Measurements from ENCODE around the gene EXOC7.

The EXOC7 gene

DNA sequence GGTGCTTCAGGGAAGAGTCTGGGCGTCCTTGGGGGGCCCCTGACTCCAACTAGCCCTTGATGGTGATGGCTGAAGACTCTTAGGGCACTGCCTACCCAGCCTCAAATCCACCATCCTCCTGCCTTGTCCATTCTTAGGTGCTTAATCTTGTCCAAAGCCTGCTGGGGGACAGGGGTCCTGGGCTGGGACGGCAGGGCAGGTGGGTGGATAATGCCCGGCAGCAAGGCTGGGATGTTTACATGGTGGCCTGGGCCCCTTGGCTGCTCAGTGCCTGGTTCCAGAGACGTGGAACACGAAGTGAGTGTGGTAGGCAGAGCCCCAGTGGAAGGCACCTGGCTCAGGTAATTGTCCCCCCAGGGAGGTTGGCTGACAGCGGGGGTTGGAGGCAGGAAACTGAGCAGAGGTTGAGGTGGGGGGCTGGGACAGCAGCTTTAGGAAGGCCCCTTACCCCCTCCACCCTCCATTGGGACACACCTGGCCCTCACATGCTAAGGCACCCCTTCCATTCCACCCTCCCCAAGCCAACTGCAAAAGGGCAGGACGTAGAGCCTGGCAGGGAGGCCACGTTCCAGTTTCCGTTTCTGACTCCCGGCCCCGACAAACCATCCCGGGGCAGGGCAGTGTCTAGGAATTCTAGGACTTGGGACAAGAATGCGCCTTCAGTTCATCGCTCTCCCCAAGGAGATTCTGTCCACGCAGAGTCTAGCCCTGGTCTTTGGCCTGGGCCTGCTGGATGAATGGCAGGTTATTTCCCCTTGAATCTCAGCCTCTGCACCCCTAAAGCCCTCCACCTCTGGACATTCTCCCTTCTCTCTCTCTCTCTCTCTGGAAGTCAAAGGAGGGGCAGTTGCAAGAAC, 35.5 kb upstream of the EXOC7 start:
- DNase-seq (no peak), ATAC-seq (no peak)

DNA sequence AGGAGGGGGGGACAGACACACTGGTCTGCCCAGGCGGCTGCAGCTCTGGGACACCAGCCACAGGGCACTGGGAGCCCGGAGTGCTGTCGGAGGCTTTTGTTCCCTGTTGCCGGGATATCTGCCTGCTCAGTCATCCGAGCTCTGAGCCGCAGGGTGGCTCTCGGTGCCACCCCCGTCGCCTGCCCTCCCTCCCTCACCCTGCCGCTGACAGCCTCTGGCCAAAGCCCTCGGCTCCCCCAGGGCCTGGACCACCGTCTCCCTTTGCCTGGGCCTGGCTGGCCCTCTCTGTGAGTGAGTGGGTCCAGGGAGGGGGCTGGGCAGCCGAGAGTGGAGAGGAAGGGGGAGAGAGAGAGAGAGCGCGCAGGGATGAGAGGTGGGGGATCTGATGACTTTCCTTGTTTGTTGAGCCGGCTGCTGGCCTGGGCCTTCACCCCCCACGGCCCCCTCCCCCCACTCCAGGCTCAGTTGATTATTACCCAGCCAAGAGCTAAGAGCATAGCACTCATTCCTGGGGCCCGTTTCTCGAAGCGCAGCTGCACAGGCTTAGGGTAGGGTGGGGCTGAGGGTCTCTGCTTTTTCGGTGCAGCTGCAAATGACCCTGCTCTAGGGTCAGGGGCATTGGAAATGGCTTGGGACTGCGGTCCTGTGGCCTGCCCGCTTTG, 34.8 kb upstream of the EXOC7 start:
- DNase-seq (no peak), ATAC-seq (no peak)

DNA sequence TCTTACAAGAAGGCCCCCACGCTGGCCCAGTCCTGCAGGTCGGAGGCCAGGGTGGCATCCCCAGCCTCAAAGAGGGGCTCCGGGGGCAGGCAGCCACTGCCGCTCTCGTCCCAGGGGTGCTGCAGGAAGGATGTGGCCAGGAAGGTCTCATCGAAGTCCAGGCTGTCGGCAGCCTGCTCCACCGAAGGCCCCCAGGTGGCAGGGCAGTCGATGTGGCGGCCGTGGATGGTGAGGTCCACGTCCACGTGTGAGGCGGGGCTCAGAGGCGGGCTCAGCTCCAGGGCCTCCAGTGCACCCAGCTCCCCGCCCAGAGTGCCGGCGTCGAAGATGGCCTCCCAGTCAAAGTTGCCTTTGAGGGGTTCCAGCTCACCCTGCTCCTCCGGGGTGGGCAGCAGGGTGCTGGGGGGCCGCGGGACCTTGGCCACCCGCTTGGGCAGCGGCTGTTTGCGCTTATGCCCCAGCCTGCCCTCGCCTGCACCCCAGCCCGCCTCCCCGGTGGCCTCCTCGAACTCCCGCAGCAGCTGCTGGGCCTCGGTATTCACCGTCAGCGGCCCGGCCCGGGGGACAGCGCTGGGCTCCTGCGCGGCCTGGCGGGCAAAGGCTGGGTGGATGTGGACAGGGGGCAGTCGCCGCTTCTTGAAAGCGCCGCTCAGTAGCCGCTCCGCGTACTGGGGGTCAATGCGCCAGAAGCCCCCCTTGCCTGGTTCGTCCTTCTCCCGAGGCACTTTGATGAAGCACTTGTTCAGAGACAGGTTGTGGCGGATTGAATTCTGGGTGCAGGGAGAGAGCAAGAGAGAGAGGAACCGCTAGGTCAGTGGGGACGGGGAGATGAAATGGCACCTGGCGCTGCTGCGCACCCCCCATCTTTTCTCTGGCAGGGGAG, 34.0 kb upstream of the EXOC7 start:
- ATAC-seq (no peak), DNase-seq (no peak)

DNA sequence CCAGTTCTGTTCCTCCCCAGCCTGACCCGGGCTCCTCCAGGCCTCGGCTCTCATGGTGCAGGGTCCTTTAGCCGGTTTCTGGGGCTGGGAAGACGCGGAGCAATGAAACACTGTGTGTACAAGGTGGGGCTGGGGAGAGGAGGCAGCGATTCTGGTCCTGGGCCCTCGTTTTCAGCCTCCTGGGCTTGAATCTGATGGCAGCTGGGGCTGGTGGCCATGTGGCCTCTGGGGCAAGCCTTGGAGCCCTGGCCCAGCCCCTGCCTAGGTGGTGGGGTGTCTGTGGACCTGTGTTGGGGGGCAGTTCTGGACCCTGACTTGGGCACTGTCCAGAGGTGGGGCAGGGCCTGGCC, 33.4 kb upstream of the EXOC7 start:
- no peak for DNase-seq
- no peak for ATAC-seq

DNA sequence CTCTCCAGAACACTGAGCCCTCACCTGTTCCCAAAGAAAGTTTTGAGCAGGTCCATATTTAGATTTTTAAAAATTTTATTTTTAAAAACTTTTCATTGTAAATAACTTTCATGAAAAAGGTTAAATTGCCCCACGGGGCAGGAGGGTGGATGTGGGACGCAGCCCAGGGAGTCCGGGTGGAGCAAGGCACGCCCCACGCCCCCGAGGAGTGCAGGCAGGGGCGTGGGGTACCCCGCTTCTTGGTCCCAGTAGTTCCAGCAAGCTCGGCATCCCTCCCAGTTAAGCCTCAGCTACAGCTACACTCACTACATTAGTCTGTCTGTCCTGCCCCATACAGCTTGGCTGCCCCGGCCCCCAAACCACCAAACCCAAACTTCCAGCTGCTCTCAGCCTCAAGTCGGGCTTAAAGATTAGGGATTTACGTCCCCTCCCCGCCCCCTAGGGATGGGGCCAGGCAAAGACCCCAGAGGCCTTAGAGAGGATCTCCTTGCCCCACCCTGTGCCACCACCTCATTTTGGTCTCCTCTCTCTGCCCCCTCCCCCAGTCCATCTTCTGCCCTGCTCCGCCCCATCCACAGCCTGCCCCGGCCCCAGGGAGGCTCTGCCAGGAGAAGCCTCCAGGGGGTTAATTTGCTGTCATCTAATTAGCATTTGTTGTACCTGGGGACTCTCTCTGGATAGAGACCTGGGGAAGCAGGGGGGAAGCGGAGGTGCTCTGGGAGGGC, 32.9 kb upstream of the EXOC7 start:
- no peak for ATAC-seq
- DNase-seq, result no peak

DNA sequence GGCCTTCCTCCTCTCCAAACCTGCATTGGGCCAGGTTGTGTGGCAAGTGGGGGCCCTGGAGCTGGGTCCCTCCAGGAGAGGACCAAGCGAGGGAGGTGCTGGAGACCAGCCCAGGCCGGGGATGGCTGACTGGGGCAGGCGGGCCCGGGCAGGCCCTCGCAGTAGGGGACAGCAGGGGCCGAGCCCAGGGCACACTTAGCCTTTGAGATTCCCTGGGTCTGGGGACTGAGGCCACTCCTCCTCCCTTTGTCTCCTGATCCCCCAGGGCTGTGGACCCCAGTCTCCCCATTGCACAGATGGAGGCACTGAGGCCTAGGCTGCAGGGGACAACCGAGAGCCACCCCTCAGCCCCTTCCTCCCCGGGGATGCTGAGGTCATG, 32.2 kb upstream of the EXOC7 start:
- ATAC-seq, result no peak
- DNase-seq, result no peak

DNA sequence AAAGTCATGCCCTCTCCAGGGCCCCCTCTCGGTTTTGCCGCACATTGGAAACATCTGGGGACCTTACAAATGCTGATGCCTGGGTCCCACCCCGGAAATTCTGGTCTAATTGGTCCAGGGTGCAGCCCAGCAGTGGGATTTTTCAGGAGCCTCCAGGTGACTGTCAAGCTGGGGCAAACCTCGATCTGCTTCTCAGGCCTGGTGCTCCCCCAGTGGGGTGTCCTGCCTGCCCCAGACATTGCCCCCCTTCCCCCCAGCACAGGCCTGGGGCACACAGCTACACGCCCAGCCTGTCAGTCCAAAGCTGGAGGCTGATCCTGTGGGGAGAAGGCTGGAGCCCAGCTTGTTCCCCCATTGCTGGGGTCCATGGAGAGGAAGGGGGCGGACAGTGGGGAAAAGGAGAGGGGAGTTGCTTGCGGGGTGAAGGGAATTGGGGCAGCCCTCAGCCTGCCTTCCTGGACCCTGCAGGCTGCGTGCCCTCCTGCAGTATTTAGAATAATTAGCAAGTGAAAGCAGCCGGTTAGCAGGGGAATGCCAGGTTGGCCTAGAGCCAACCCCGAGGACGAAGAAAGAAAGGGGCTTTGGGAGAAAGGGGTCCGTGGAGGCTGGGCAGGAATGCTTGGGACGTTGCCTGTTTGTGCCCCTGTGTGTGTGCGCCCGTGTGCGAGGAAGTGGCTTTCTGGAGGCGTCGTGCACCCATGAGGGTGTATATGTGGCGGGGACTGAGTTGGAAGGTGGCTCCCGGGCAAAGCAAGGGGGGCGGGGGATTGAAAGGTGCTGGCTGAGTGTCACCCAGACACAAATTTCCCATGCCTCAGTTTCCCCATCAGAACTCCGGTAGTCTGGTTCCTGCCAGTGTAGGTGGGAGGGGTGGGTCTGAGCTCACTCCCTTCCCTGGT, 31.6 kb upstream of the EXOC7 start:
- ATAC-seq, result no peak
- no peak for DNase-seq

DNA sequence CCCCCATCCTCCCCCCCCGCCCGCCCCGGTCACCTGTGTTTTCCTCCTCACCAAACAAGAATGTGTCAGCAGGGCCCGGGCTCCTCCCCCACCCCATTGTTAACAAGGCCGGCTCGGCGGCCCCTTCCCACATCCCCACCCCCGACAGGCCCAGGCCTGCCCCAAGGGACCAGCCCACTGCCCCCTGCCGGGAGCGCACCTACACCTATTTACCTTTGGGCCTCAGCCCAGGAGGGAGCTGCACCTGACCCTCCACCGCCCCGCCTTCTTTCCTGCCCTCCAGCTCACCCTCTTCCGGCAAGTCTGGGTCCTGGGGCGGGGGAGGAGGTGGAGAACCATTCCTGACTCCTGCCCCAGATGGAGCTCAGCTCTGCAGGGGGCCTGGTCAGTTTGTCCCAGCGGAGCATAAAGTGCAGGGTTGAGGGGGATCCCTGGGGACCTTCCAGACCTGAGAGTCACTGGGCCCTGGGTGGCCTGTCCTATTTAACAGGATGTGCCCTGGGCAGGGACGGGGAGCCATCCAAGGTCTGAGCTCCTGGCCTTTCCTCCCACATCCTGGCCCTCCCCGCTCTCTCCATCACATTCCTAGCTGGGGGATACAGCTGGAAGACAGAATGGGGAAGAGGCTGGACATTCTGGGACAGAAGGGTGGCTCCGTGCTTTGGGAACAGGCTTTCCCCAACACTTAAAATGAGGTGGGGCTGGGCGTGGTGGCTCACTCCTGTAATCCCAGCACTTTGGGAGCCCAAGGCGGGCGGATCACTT, 29.2 kb upstream of the EXOC7 start:
- DNase-seq (no peak), ATAC-seq (no peak)

DNA sequence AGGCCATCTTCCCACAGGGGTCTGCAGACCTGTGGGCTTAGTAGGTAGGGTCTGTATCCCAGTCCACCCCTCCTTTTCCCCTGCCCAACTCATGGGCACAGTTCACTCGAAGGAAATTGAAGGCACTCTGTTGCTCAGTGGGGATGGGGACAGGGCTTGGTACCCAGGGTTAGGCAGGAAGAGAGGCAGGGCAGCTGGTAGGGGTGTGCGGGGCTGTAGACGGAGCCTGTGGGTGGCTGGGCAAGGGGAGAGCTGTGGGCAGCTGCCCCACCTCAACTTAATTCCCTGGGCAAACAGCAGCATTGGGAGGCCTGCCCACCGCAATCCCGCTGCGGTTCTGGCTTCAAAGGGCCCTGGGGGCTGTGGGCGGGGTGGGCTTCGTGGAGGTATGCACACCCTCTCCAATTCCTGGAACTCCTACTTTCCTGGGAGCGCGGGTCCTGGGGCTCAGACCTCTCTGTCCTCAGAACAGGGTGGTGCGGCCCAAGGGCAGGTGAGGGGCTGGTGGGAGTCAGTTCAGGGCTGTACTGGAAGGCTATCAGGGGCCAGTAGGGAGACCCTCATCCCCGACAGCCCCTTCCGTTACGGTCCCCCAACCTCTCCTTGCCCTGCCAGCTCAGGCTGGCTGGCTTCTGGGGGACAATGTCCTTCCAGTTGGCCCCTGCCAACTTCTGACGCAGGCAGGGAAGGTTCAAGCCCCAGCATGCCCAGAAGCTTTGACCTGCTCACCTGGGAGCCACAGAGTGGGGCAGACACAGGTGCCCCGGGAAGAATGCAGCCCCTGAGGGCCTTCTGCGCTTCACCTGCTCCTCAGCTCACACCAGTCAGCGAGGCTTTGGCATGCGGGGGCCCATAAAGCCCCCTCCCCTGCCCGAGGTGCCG, 28.3 kb upstream of the EXOC7 start:
- ATAC-seq (no peak), DNase-seq (no peak)

DNA sequence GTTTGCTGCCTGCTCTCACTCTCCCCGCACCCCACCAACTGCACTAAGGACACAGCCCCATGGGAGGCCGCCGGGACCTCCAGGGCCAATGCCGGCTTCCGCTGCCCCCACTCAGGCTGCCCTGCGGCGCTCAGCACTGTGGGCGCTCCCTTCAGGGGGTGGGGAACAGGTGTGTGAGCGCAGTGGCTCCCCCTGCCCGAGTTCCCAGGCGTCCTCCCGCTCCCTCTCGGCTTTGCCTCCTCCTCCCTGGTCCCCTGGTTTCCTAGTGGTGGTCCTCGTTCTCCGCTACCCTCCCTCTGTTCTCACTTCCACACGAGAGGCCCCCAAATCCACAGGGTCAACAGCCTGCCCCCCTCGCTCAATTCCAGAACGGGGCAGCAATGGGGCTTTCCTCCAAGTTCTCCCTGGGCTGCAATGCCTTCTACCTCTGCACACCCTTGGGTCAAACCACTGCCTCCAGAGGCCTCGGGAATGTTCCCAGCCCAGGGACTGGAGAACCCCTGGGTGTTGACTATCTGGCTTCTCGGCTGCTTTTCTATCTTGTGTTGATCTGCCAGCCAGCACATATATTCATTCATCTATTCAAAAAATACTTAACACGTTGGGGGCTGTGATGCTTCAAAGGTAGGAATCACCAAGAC, 27.6 kb upstream of the EXOC7 start:
- DNase-seq (no peak), ATAC-seq (no peak)

DNA sequence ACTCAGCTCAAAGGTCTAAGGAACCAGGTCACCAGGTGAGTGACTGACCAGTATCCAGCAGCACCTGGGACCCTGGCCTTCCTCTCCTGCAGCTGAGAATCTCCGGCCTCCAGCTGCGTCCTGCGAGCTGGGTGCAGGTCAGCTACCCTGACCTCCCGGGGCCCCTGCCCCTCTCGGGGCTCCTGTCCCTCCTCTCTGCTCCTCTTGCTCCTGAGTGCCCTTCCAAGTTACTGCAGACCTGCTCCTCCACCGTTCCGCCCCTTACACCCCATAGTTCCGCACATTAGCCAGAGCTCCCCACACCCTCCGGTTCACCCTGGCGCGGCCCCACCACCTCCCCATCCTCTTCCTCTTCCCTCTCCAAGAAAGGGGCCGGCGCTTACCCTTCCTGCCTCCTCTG, 26.9 kb upstream of the EXOC7 start:
- ATAC-seq (no peak), DNase-seq (no peak)

DNA sequence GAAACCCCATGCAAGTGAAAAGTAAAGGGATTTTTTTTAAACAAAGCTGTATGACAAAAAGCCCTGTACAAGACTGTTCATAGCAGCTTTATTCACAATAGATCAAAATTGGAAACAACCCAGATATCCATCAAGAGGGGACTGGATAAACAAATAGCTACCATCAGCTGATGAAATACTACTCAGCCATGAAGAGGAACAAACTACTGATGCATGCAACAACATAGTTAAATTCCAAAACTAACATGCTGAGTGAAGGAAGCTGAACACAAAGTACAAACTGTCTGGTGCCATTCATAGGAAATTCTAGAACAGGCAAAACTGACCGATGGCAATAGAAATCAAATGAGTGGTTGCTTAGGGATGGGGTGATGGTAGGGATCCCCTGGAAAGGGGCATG, 22.3 kb upstream of the EXOC7 start:
- no peak for ATAC-seq
- DNase-seq, result no peak

DNA sequence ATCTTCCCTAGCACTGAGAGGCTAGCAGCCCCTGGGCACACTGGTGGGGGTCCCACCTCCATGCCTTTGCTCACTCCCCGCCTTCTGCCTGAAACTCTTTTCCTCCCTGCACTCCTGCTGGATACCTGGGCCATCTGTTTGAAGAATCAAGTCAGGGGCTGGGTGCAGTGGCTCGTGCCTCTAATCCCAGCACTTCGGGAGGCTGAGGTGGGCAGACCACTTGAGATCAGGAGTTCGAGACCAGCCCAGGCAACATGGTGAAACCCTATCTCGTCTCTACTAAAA, 21.7 kb upstream of the EXOC7 start:
- ATAC-seq (no peak), DNase-seq (no peak)

DNA sequence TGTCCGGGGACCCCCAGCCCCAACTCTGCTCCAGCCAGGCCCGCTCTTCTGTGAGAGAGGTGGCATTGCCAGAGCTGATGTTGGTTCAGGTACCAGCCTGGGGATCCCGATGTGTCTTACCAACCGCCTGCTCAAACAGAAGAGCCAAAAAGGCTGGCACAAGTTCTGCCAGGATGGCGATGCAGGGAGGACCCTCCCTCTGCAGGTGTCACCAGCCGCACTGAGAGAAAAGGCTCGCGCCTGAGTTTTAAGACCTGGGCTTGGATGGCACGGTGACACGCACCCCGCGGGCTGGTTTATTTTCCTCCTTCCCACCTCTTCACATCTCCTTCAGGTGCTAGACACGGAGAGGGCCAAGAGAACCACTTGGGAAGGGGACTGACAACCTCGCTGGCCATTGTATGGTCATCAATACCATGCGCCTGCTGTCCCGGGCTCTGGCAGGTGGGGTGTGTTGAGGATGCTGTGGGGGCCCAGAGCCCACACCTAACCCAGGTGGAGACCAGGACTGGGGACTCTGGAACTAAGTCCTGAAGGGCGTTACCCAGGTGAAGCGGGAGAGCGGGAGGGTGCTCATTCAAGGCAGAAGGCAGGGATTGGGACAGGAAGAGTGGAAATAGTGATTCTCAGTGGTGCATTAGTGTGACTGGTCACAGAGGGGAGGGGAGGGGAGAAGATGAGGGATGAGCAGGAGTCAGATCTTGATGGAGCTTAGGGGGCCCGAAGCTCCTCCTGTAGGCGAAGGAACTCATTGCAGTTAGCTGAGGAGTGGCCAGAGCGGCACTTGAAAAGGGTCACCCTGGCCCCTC, 21.2 kb upstream of the EXOC7 start:
- DNase-seq (no peak), ATAC-seq (no peak)

DNA sequence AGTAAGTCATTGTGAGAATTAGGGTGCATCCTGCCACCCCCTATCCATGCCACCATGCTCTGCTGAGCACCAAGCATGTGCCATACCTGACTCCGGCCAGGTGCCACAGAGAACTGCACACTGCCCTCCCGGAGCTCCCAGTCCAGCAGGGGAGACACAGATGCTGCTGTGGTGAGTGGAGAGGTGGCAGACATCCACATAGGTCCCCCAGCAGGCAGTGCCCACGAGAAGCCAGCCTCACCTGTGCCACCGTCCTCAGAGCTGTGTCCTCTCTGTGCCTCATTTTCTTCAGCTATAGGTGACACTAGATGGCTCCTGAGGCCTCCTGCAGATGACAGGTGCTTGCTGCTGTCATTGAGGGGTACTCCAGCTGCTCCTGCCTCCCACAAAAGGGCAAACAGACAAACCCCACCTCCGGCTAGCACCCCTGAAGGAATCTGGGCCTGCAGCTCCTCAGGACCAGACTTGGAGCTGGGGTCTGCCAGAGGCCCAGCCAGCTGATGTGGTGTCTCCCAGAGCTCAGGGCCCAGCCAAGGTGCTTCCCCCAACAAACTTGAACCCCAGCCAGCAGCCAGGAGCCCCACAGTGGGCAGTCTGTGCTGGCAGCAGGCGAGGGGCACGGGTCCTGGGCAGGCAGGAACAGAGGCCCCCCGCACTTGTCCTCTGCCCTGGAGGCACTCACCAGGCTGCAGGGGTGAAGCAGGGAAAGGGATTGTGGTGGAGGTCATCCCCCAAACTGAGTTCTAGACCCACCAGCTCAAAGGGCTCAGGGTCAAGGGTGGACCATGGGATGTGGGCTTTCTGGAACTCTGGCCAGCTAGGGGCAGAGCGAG, 20.4 kb upstream of the EXOC7 start:
- ATAC-seq (no peak), DNase-seq (no peak)

DNA sequence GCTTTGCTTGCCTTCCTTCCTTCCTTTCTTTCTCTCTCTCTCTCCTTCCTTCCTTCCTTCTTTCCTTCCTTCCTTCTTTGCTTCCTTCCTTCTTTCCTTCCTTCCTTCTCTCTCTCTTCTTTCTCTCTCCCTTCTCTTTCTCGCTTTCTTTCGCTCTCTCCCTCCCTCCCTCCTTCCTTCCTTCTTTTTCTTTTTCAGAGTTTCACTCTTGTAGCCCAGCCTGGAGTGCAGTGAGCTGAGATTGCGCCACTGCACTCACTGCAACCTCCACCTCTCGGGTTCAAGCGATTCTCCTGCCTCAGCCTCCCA, 19.6 kb upstream of the EXOC7 start:
- DNase-seq, result no peak

DNA sequence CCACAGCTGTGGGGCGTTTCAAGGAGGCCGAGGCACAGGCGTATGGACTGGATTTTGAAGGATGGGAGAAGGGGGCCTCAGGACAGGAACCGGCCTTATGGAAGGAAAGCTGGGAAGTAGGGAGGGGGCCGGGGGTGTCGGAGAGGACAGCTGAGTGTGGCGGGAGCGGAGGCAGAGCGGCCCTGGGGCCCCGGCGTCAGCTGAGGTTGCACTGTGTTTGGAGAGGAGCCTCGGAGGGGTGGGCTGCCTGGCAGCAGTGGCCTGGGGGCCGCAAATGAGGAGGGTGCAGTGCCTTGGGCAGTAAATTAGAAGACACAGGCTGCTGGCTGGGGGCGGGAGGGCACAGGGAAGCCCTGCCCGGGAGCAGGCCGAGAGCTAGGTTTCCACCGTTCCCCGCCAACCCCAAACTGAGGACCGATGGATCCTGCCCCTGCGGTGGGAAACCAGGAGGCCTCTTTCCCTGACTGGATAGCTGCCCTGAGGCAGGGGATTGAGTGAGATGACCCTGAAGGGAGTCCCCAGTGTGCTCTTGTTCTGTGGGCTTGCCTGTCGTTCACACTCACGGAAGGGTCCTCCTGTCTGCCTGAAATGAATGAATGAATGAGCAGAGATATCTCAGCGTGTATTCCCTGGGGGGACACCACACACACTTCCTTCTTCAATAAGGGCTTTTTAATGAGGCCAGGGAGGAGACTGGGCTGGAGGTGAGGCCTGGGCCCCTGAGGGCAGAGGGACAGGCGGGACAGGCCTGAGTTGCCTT, 19.0 kb upstream of the EXOC7 start:
- DNase-seq (no peak), ATAC-seq (no peak)

More for the DNA sequence above, 19.6 kb upstream of the EXOC7 start:
- no peak for ATAC-seq
